Body of pancreas (tissue), 4 donors: ENCODE results near the gene KLHL4. TPM values are rescaled to one million over a fixed set of nuclear protein-coding genes. Genes with fewer than 3 reads are reported as not detected.

Experiments
- ATAC-seq: fragments of 150-250 bp; one replicate; pipeline ENCODE4 v1.9.1; 2016
- DNase-seq, 4 donors: peaks; one replicate each; pipeline ENCODE4 v3.0.0-alpha.2; 2019
- H3K27ac ChIP-seq, 4 donors: fragments of 200-600 bp; sonication (generic); 1 replicate in 3 of 4; 2 replicates in 1 of 4; pipeline versions ENCODE4 v1.5.1 to v1.6.1; 2016 to 2019; ENCODE audit warnings: mild to moderate bottlenecking in 1 of 4, mixed read lengths in 1 of 4, moderate library complexity in 1 of 4
- H3K27me3 ChIP-seq, 2 donors: fragments of 200-600 bp; sonication (generic); one replicate each; pipeline ENCODE4 v1.6.0; 2016; ENCODE audit warnings: mild to moderate bottlenecking in 1 of 2
- H3K36me3 ChIP-seq, 2 donors: fragments of 200-600 bp; sonication (generic); replicated peaks in 1 of 2; 2 replicates each; pipeline ENCODE4 v1.5.1; 2016; ENCODE audit warnings: low read depth in 2 of 2; ENCODE audit not compliant: insufficient read depth in 1 of 2
- H3K4me1 ChIP-seq: fragments of 200-600 bp; sonication (generic); one replicate; pipeline ENCODE4 v1.6.0; 2016
- H3K4me3 ChIP-seq, 2 donors: fragments of 200-600 bp; sonication (generic); 1 replicate in 1 of 2; 2 replicates in 1 of 2; pipeline ENCODE4 v1.5.1; 2016 to 2019
- H3K9me3 ChIP-seq, 3 donors: fragments of 200-600 bp; sonication (generic); 1 replicate in 2 of 3; 2 replicates in 1 of 3; pipeline ENCODE4 v1.5.1; 2016
- CTCF ChIP-seq, 7 experiments: fragments of 450-650 bp in 4 of 7; fragments of 200-600 bp in 3 of 7; sonication (generic) in 3 of 7; IDR thresholded peaks; one replicate each; pipeline ENCODE4 v1.5.1; 2016 to 2019; ENCODE audit warnings: antibody characterized with exemption in 7 of 7
- POLR2A ChIP-seq, 3 donors: fragments of 450-650 bp; IDR thresholded peaks; one replicate each; pipeline ENCODE4 v1.6.1; 2016; ENCODE audit warnings: antibody characterized with exemption in 3 of 3, mild to moderate bottlenecking in 2 of 3
- WGBS, 2 donors: methylation state at CpG; one replicate each; pipeline ENCODE4 v1.1.5; 2017; 5-methylcytosine and 5-hydroxymethylcytosine counted together
- intact Hi-C: fragments of 100-400 bp; cut with DNase I; formaldehyde crosslinking; loops from one replicate; pipeline ENCODE4 v1.15.1; 2023
- total RNA-seq, 2 donors: library from RNA; depleted of rRNA; stranded (reverse); fragments of >200 nt; gene quantifications; one replicate each; pipeline ENCODE4 v1.1.0, GENCODE V29; 2016

Gene KLHL4
- total RNA-seq, 2 donors from 2014 or later: 0.78 TPM; not detected in 1

- Histone ChIP-seq H3K4me3 (no peak overlapping the region), H3K27ac (no peak overlapping the region), H3K36me3 (no peaks in the 10 kb centered on the region), H3K4me1 (no peaks in the 10 kb centered on the region), H3K9me3 (no peaks in the 10 kb centered on the region), H3K27me3 (no peaks in the 10 kb centered on the region)
- ATAC-seq (no peak), DNase-seq (no peak)
- TF ChIP-seq POLR2A (IDR thresholded peaks at IDR 0.05) (no peak), CTCF (IDR thresholded peaks at IDR 0.05) (no peak)
- WGBS, 2 donors: 60 to 62% methylated on average over 6 to 7 of the region's 10 CpGs
- intact Hi-C loops: no loop called here
Observed at GRCh38 chrX:87528487-87528886, 10.9 kb downstream of the KLHL4 start.

GRCh38 chrX:87571964-87572363 lies 54.4 kb downstream of the KLHL4 start:
- 63 to 81% methylated on average over 1 of the region's 1 CpG for WGBS, 2 donors

GRCh38 chrX:87572901-87573300 lies 55.3 kb downstream of the KLHL4 start:
- Histone ChIP-seq H3K27ac (no peak overlapping the region), H3K4me3 (no peak overlapping the region), H3K4me1 (no peaks in the 10 kb centered on the region), H3K27me3 (no peaks in the 10 kb centered on the region), H3K9me3 (no peaks in the 10 kb centered on the region), H3K36me3 (no peaks in the 10 kb centered on the region)
- 56 to 60% methylated on average over 3 of the region's 3 CpGs for WGBS, 2 donors
- DNase-seq (no peak), ATAC-seq (no peak)
- intact Hi-C loops: no loop called here
- TF ChIP-seq POLR2A (IDR thresholded peaks at IDR 0.05) (no peak), CTCF (IDR thresholded peaks at IDR 0.05) (no peak)

More at GRCh38 chrX:87571964-87572363, 54.4 kb downstream of the KLHL4 start:
- DNase-seq: no peak
- Histone ChIP-seq H3K9me3 (no peaks in the 10 kb centered on the region), H3K4me1 (no peaks in the 10 kb centered on the region), H3K27ac (no peak overlapping the region), H3K4me3 (no peak overlapping the region), H3K36me3 (no peaks in the 10 kb centered on the region), H3K27me3 (no peaks in the 10 kb centered on the region)
- TF ChIP-seq POLR2A (IDR thresholded peaks at IDR 0.05) (no peak), CTCF (IDR thresholded peaks at IDR 0.05) (no peak)
- intact Hi-C loops: no loop called here
- no peak for ATAC-seq

GRCh38 chrX:87578978-87579377 lies 61.4 kb downstream of the KLHL4 start:
- DNase-seq (no peak), ATAC-seq (no peak)
- no peaks in the 10 kb centered on the region for H3K9me3 ChIP-seq
- intact Hi-C loops: no loop called here
- TF ChIP-seq POLR2A (IDR thresholded peaks at IDR 0.05) (no peak), CTCF (IDR thresholded peaks at IDR 0.05) (no peak)
- no peak overlapping the region for H3K4me3 ChIP-seq
- H3K36me3 ChIP-seq: no peaks in the 10 kb centered on the region
- H3K27ac ChIP-seq: no peak overlapping the region
- H3K4me1 ChIP-seq: no peaks in the 10 kb centered on the region
- WGBS, 2 donors: 50 to 60% methylated on average over 1 of the region's 1 CpG
- H3K27me3 ChIP-seq: no peaks in the 10 kb centered on the region

GRCh38 chrX:87580862-87581261 lies 63.3 kb downstream of the KLHL4 start:
- ATAC-seq (no peak), DNase-seq (no peak)
- TF ChIP-seq CTCF (IDR thresholded peaks at IDR 0.05) (no peak), POLR2A (IDR thresholded peaks at IDR 0.05) (no peak)
- WGBS, 2 donors: 84% methylated on average over 2 of the region's 2 CpGs; no CpG with 5 or more reads in 1 of the 2 donors
- H3K27me3 ChIP-seq: no peaks in the 10 kb centered on the region
- H3K27ac ChIP-seq: no peak overlapping the region
- no peak overlapping the region for H3K4me3 ChIP-seq
- intact Hi-C loops: no loop called here
- H3K4me1 ChIP-seq: no peaks in the 10 kb centered on the region
- H3K36me3 ChIP-seq: no peaks in the 10 kb centered on the region
- H3K9me3 ChIP-seq: no peaks in the 10 kb centered on the region
